C4-2B (cell line): ENCODE data around the gene PTPRR.

Experiments
- ZFX ChIP-seq: fragments of 450-650 bp; IDR thresholded peaks from 2 replicates; pipeline ENCODE4 v1.6.1; 2017
- TF ChIP-seq, protein P1 (sequence below): fragments of 450-650 bp; conservative IDR thresholded peaks from 2 replicates; pipeline ENCODE4 v1.5.1; 2017; ENCODE audit warnings: mild to moderate bottlenecking

DNA sequence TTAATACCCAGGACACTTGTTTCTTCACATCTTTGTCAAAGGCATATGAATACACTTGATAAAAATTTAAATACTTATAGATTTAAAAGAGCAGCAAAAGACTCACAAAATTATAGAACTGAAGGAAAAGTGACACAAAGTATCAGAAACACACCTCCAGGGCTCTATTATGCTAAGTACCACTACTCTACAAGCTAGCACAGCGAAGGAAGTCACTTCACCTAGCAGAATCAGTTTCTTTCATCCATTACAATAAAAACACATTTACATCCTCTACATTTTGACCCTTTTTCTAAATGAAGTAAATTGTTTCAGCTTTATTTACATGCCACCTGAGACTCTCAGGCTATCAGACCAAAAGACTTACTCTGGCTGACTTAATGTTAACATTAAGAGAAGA is 256.7 kb downstream of the PTPRR start:
- TF ChIP-seq, protein P1, sequence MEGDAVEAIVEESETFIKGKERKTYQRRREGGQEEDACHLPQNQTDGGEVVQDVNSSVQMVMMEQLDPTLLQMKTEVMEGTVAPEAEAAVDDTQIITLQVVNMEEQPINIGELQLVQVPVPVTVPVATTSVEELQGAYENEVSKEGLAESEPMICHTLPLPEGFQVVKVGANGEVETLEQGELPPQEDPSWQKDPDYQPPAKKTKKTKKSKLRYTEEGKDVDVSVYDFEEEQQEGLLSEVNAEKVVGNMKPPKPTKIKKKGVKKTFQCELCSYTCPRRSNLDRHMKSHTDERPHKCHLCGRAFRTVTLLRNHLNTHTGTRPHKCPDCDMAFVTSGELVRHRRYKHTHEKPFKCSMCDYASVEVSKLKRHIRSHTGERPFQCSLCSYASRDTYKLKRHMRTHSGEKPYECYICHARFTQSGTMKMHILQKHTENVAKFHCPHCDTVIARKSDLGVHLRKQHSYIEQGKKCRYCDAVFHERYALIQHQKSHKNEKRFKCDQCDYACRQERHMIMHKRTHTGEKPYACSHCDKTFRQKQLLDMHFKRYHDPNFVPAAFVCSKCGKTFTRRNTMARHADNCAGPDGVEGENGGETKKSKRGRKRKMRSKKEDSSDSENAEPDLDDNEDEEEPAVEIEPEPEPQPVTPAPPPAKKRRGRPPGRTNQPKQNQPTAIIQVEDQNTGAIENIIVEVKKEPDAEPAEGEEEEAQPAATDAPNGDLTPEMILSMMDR: no peak
- no peak for TF ChIP-seq ZFX
